ENCODE data around the gene ALOX5. TPM values are rescaled to one million over a fixed set of nuclear protein-coding genes. Genes with fewer than 3 reads are reported as not detected.

ALOX5 gene
- total RNA-seq, 1 experiment from 2014 or later = 66.5 TPM

GRCh38 chr10:45423976-45424499, 50.0 kb downstream of the ALOX5 start:
- POLR2A ChIA-PET (ENCODE audit: unreplicated experiment) = interaction anchor here (0.6 kb wide), 1 partner anchor 167 kb away, joined by 12 read pairs; no protein-coding TSS in a partner anchor
- no peaks in the 10 kb centered on the region for H3K79me2 ChIP-seq (ENCODE audit: low read depth)
- no peaks in the 10 kb centered on the region for H3K9me3 ChIP-seq (ENCODE audit: insufficient read depth, low read depth)
- no peaks in the 10 kb centered on the region; the same call in 1 of the 2 replicates for H3F3A ChIP-seq (ENCODE audit: insufficient read depth, low read depth)
- H3K4me2 ChIP-seq = no peak overlapping the region
- H3K4me1 ChIP-seq (replicated peaks; ENCODE audit: insufficient read depth) = peaks cover 12% of the 10 kb centered on the region
- no peak overlapping the region for H2AFZ ChIP-seq
- H3K27ac ChIP-seq = no peak overlapping the region
- no peak overlapping the region for H3K4me3 ChIP-seq
- H4K20me1 ChIP-seq (ENCODE audit: insufficient read depth) = no peaks in the 10 kb centered on the region
- no peak for DNase-seq
- H3K9me2 ChIP-seq (ENCODE audit: insufficient read depth) = no peaks in the 10 kb centered on the region
- no peaks in the 10 kb centered on the region for H3K36me3 ChIP-seq (ENCODE audit: low read depth)
- no peaks in the 10 kb centered on the region for H3K27me3 ChIP-seq (ENCODE audit: insufficient read depth, low read depth)
- intact Hi-C loops (cut with micrococcal nuclease; ENCODE audit: unreplicated experiment) = no loop called here
- TF ChIP-seq CTCF (conservative IDR thresholded peaks at IDR 0.05) = no peak
- TF ChIP-seq EZH2 (IDR thresholded peaks at IDR 0.05; ENCODE audit: low read depth) = no peak
- BruUV-seq (replicated peaks) = no TSS peak
- CTCF ChIA-PET = no interaction called here

GRCh38 chr10:45424668-45425404, 50.8 kb downstream of the ALOX5 start:
- Histone ChIP-seq H3K79me2 (ENCODE audit: low read depth) (no peaks in the 10 kb centered on the region), H2AFZ (no peak overlapping the region), H3K36me3 (ENCODE audit: low read depth) (0 out of 2 replicates have a peak, but pooled peaks cover 4% of the 10 kb centered on the region), H4K20me1 (ENCODE audit: insufficient read depth) (no peaks in the 10 kb centered on the region), H3K4me3 (no peak overlapping the region), H3K9me2 (ENCODE audit: insufficient read depth) (no peaks in the 10 kb centered on the region), H3K4me2 (no peak overlapping the region), H3K4me1 (replicated peaks; ENCODE audit: insufficient read depth) (peaks cover 12% of the 10 kb centered on the region), H3F3A (ENCODE audit: insufficient read depth, low read depth) (no peaks in the 10 kb centered on the region; the same call in 1 of the 2 replicates), H3K9me3 (ENCODE audit: insufficient read depth, low read depth) (no peaks in the 10 kb centered on the region), H3K27ac (no peak overlapping the region), H3K27me3 (ENCODE audit: insufficient read depth, low read depth) (no peaks in the 10 kb centered on the region)
- POLR2A ChIA-PET (ENCODE audit: unreplicated experiment) = no interaction called here
- CTCF ChIA-PET = no interaction called here
- no TSS peak for BruUV-seq (replicated peaks)
- no peak for TF ChIP-seq CTCF (conservative IDR thresholded peaks at IDR 0.05)
- TF ChIP-seq EZH2 (IDR thresholded peaks at IDR 0.05; ENCODE audit: low read depth) = no peak
- intact Hi-C loops (cut with micrococcal nuclease; ENCODE audit: unreplicated experiment) = no loop called here
- DNase-seq = no peak

GRCh38 chr10:45425621-45426563, 51.9 kb downstream of the ALOX5 start:
- H3K27me3 ChIP-seq (ENCODE audit: insufficient read depth, low read depth) = no peaks in the 10 kb centered on the region
- BruUV-seq (replicated peaks) = no TSS peak
- H3K4me2 ChIP-seq = peak overlapping the region; percentile 23
- ChIA-PET POLR2A (ENCODE audit: unreplicated experiment) (interaction anchor here (0.6 kb wide), 1 partner anchor 47 kb away, joined by 8 read pairs; no protein-coding TSS in a partner anchor), CTCF (no interaction called here)
- H3K27ac ChIP-seq = 0 out of 2 replicates have a peak overlapping the region, but pooled peaks have one; percentile 11
- no peaks in the 10 kb centered on the region for H4K20me1 ChIP-seq (ENCODE audit: insufficient read depth)
- no peaks in the 10 kb centered on the region for H3K9me3 ChIP-seq (ENCODE audit: insufficient read depth, low read depth)
- no peak overlapping the region for H2AFZ ChIP-seq
- H3K4me3 ChIP-seq = no peak overlapping the region
- no peaks in the 10 kb centered on the region for H3K79me2 ChIP-seq (ENCODE audit: low read depth)
- H3F3A ChIP-seq (ENCODE audit: insufficient read depth, low read depth) = no peaks in the 10 kb centered on the region; the same call in 1 of the 2 replicates
- H3K4me1 ChIP-seq (replicated peaks; ENCODE audit: insufficient read depth) = peaks cover 12% of the 10 kb centered on the region
- H3K9me2 ChIP-seq (ENCODE audit: insufficient read depth) = no peaks in the 10 kb centered on the region
- intact Hi-C loops (cut with micrococcal nuclease; ENCODE audit: unreplicated experiment) = loop anchor here (2.0 kb wide), 1 partner anchor 51 kb away; the partner anchor contains the start of gene ALOX5
- 0 out of 2 replicates have a peak, but pooled peaks cover 4% of the 10 kb centered on the region for H3K36me3 ChIP-seq (ENCODE audit: low read depth)
- TF ChIP-seq CTCF (conservative IDR thresholded peaks at IDR 0.05) = no peak
- TF ChIP-seq EZH2 (IDR thresholded peaks at IDR 0.05; ENCODE audit: low read depth) = no peak
- peak; percentile 75 for DNase-seq
